Stimulated activated CD4-positive, alpha-beta T cell treated with anti-CD3 and anti-CD28 coated beads, Interleukin-2, amount 100 ng/mL, for 48 hours (primary cell): ENCODE results near the gene RAB21.

Experiments
- DNase-seq, 2 donors: peaks; one replicate each; pipeline ENCODE4 v3.0.0-alpha.2; 2020

The RAB21 gene

GRCh38 chr12:71754461-71755145 lies at the start of gene RAB21:
Gene RAB21 (plus strand): TSS chr12:71754863. CDS start chr12:71755130, 267 bp downstream.
- peak; percentile 99 for DNase-seq

DNA sequence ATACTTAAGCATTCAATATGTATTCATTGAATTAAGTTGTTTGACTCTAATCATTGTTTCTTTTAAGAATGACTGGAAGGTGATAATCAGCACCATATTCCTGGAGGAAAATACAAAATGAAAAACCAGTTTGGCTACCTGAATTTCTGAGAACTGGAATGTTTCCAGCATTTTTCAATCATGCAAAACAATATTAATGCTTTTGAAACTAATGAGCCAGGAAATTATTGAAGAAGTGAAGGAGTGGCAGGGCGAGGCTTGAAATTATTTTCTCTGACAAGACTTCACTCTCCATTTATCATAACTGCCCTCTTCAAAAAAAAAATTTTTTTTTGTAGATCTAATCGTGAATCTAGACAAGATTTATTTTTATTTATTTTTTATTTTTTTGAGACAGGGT lies 49.7 kb upstream of the RAB21 start:
- DNase-seq: no peak

GRCh38 chr12:71708658-71709057 lies 46.0 kb upstream of the RAB21 start:
- no peak for DNase-seq

GRCh38 chr12:71710276-71711125 lies 44.2 kb upstream of the RAB21 start:
- DNase-seq: no peak

- no peak for DNase-seq
Measured at GRCh38 chr12:71718611-71719010, 36.1 kb upstream of the RAB21 start.

- no peak for DNase-seq
Measured at GRCh38 chr12:71719647-71720370, 34.9 kb upstream of the RAB21 start.

- DNase-seq: no peak
Measured at GRCh38 chr12:71721783-71722505, 32.7 kb upstream of the RAB21 start.

DNA sequence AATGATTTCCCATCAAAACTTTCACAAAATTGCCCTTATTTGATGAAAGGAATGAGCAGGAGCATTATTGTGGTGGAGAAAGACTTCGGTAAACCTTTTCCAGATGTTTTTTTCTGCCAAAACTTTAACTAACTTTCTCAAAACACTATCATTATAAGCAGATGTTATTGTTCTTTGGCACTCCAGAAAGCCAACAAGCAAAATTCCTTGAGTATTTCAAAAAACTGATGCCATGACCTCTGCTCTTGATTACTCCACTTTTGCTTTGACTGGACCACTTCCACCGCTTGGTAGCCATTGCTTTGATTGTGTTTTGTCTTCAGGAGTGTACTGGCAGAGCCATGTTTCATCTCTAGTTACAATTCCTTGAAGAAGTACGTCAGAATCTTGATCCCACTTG lies 29.7 kb upstream of the RAB21 start:
- DNase-seq: no peak

DNA sequence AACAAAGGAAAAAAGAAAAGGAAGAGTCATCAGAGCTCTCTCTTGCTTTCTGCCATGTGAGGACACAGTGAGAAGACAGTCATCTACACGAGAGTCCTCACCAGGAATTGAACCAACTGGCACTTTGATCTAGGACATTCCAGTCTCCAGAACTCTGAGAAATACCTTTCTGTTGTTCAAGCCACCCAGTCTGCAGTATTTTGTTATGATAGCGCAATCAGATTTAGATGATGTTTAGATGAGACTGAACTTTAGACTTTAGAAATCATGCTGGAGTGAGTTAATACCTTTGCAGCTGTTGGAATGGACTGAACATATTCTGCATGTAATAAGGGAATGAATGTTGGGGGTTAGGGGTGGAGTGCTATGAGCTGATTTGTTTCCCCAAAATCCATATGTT lies 28.1 kb upstream of the RAB21 start:
- no peak for DNase-seq

GRCh38 chr12:71727958-71728357 lies 26.7 kb upstream of the RAB21 start:
- no peak for DNase-seq

DNA sequence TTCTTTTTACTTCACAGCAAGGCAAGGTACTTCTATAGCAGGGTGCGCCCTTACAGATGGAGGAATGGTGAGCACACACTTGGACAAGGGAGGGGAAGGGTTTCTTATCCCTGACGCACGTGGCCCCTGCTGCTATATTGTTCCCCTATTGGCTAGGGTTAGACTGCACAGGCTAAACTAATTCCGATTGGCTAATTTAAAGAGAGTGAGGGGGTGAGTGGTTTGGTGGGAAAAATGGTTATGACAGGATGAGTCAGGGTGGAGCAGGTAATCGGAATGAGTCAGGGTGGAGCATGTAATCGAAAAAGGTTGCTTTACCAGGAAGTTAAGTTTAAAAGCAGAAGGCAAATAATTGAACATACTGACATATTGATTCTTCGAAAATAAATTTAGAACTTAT lies 23.7 kb upstream of the RAB21 start:
- DNase-seq: no peak

DNA sequence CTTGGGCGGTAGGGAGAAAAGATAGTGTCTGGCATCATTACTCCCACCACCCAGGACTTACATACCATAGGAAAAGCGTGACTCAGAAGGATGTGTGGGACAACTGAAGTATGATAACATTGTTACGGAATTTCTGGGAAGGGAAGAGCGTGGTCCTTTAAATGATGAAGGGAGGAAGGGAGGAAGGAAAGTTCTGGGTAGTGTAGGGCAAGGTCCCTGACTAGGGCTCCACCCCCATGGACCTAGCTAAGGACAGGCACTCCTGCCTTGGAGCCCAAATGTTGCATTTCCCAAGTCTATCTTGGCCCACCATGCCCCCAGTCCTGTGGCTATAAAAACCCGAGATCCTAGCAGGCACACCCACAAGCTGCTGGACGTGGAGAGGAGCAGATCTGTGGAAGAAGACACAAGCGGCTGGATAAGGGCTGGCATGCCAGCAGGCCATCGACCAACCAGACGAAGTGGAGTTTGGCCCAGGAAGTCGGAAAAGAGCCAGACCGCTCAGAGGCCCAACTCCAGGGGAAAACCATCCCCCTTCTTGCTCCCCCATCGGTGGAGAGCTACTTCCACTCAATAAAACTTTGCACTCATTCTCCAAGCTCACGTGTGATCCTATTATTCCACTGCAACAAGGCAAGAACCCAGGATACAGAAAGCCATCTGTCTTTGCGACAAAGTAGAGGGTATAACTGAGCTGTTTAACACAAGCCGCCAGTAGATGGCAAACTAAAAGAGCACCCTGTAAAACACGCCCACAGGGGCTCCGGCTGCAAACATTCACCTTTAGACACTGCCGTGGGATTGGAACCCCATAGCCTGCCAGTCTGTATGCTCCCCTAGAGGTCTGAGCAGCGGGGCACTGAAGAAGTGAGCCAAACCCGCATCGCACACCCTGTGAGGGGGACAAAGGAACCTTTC lies 23.0 kb upstream of the RAB21 start:
- DNase-seq: no peak

DNA sequence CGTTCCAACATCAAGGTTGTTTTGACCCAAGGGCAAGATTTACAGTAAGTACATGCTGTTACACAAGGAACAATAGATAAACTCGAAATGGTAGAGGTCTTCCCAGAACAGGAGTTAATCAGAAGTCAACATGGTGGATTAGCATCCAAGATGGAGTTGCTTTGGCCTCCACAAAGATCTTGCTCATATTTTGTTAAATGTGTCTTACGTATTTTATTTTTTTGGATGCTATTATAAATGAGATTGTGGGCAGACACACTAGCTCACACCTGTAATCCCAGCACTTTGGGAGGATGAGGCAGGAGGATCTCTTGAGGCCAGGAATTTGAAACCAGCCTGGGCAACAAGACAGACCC lies 22.3 kb upstream of the RAB21 start:
- no peak for DNase-seq

GRCh38 chr12:71737197-71737596 lies 17.5 kb upstream of the RAB21 start:
- no peak for DNase-seq

- no peak for DNase-seq
Measured at GRCh38 chr12:71742998-71743397, 11.7 kb upstream of the RAB21 start.

- DNase-seq: no peak
Measured at GRCh38 chr12:71744522-71745300, 10.0 kb upstream of the RAB21 start.

- DNase-seq: peak; percentile 24 to 28
Measured at GRCh38 chr12:71746974-71747611, 7.6 kb upstream of the RAB21 start.

DNA sequence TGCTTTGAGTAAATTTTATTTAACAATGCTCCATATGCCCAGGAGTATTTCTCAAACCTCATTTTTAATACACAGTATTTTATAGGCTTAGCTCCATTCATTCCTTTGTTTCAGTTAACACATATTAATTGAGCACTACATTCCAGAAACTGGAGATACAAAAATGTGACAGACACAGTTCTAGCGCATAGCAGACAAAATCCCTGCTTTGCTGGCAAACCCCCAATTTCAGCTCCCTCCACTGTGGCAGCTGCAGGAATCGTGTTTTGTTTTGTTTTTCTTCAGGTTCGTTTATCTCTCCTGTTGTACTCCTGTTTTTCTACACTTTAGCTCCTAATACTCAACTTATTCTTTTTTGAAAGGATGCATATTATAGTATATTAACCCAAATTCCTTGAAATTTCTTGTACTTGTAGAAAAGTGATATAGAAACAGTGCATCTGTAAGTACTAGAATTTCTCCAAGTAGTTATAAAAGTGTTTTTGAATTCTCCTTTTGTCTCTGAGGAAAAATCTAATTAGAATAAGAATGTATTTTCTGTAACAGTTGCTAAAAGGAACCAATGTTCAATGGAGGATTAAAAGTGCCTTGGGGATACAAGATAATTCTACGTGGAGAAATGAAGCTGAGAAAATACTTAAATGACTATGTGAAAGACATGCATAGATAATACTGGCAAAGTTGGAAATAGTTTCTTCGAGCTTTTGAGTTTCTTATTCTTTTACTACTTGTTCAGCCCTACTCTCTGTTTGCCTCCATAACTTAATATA lies 6.4 kb upstream of the RAB21 start:
- no peak for DNase-seq

GRCh38 chr12:71749666-71750065 lies 5.0 kb upstream of the RAB21 start:
- DNase-seq: no peak

DNA sequence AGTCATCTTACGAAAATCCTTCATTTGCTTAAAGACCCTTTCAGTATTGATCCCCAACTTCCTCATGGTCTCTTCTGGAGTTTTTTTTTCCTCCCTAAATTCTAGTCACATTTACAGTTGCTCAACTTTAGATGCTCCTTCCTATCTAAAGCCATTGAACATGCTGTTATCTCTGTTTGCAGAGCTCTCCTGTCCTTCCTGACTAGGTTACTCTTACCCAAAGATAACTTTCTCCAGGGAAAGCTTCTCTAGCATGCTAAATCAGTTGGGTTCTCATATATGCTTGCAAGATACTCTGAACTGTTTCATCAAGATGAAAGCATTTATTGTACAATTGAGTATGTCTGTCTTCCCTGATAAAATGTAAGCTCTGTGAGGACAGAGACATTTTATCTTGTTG lies 1.8 kb upstream of the RAB21 start:
- DNase-seq: no peak
